Dendritic cell treated with granulocyte-macrophage colony-stimulating factor and Interleukin-4, amounts not matched to agents 40 ng/mL and 50 ng/mL, for 4 days (primary cell): ENCODE measurements around the gene CDC73.
A peak's percentile ranks its signal among the peaks of the same experiment; 100 is the strongest.
"Not testable (repeated sequence)": the region's sequence is repeated elsewhere in the genome, so short reads cannot be mapped to it uniquely, and the experiment has no call there.

Experiments used
- H3K27ac Mint-ChIP-seq: one replicate; pipeline ENCODE4 v1.8.0; 2022; ENCODE audit warnings: mild to moderate bottlenecking, mixed read lengths
- H3K27me3 Mint-ChIP-seq: one replicate; pipeline ENCODE4 v1.8.0; 2022; ENCODE audit warnings: mild to moderate bottlenecking, mixed read lengths
- H3K36me3 Mint-ChIP-seq: one replicate; pipeline ENCODE4 v1.8.0; 2022; ENCODE audit warnings: low read depth, mixed read lengths
- H3K4me1 Mint-ChIP-seq: one replicate; pipeline ENCODE4 v1.8.0; 2022; ENCODE audit warnings: low read depth, mixed read lengths
- H3K4me3 Mint-ChIP-seq: one replicate; pipeline ENCODE4 v1.8.0; 2022; ENCODE audit warnings: mild to moderate bottlenecking, moderate library complexity, mixed read lengths
- H3K9me3 Mint-ChIP-seq: one replicate; pipeline ENCODE4 v1.8.0; 2022; ENCODE audit warnings: mixed read lengths
- intact Hi-C: fragments of 100-400 bp; cut with micrococcal nuclease; formaldehyde crosslinking; loops from one replicate; pipeline ENCODE4 v1.15.0; 2022

Gene CDC73

GRCh38 chr1:193176788-193177187, 55.0 kb downstream of the CDC73 start:
- H3K9me3 Mint-ChIP-seq: no peaks in the 10 kb centered on the region
- H3K4me3 Mint-ChIP-seq: no peak overlapping the region
- no peaks in the 10 kb centered on the region for H3K36me3 Mint-ChIP-seq
- H3K4me1 Mint-ChIP-seq: no peaks in the 10 kb centered on the region
- H3K27ac Mint-ChIP-seq: no peak overlapping the region
- intact Hi-C loops: no loop called here
- no peaks in the 10 kb centered on the region for H3K27me3 Mint-ChIP-seq

GRCh38 chr1:193179094-193179493, 57.3 kb downstream of the CDC73 start:
- no peaks in the 10 kb centered on the region for H3K36me3 Mint-ChIP-seq
- no peaks in the 10 kb centered on the region for H3K27me3 Mint-ChIP-seq
- H3K27ac Mint-ChIP-seq: no peak overlapping the region
- no peaks in the 10 kb centered on the region for H3K9me3 Mint-ChIP-seq
- no peak overlapping the region for H3K4me3 Mint-ChIP-seq
- H3K4me1 Mint-ChIP-seq: peaks cover 5% of the 10 kb centered on the region
- intact Hi-C loops: no loop called here

DNA sequence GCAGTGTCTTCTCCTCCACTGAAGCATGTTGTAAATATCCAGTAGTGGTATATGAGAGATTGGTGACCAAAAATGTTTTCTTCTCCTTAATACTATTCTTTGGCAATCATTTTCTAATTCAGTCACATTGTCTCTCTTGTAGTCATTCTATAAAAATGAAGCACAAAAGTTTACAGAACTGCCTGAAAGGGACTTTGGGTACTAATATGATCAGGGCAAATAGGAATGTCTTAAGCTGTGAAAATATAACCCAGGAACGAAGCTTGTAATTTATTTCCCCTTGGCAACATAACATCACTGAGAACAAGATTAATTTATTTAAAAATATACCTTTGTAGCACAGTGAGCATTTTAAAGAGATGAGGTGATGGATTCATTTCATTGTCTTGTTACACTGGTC, 59.7 kb downstream of the CDC73 start:
- Mint-ChIP-seq H3K27ac (no peak overlapping the region), H3K4me3 (no peak overlapping the region), H3K27me3 (no peaks in the 10 kb centered on the region), H3K4me1 (peaks cover 11% of the 10 kb centered on the region), H3K9me3 (no peaks in the 10 kb centered on the region), H3K36me3 (no peaks in the 10 kb centered on the region)
- intact Hi-C loops: loop anchor here (5.0 to 10.0 kb wide), 2 partner anchors 183 to 1111 kb away; no protein-coding TSS in a partner anchor

DNA sequence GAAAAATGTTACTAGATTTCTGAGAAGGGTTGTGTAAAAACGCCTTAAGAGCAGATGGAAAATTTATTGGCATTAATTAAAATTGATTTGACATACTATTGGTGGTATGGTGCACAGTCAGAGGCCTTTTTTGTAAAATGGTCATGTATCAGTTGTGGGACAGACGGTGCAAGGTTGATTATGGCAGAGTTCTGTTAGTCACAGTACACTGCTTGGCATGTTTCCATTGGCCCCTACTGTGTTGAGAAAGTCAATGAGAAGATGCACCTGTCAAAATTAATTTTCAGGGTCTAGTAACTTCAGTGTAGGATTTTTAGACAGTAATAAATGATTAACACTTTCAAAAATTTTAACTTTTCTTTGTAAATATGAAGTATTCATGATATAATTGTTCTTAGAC, 60.2 kb downstream of the CDC73 start:
- Mint-ChIP-seq H3K4me3 (no peak overlapping the region), H3K9me3 (no peaks in the 10 kb centered on the region), H3K36me3 (no peaks in the 10 kb centered on the region), H3K27ac (no peak overlapping the region), H3K27me3 (no peaks in the 10 kb centered on the region), H3K4me1 (peaks cover 15% of the 10 kb centered on the region)
- intact Hi-C loops: loop anchor here (5.0 to 10.0 kb wide), 2 partner anchors 183 to 1110 kb away; no protein-coding TSS in a partner anchor

DNA sequence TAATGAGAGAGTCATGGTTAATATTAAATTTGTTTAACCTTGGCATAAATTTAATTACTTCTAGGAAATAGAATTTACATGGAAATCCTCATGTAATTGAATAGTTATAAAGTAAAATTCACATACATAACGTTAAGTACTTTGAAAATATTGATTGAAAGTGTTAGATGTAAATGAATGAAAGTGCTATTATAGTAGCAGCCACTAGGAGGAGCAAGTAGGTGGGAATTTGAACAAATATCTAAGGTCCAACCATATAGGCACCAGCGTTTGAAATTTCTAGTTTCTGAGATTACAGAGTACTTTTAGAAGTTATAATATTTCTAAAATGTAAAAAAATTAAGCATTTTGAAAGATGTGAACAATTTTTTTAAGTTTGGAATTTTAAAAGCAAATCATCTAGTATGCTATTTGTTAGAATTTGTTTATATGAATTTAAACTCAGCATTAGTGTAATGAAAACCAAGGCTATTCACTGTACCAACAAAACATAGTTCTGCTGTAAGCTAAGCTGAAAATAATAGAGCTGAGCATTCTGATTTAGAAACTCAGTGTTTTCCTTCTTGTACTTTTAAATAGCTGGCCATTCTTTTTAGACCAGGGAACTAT, 61.3 kb downstream of the CDC73 start:
- Mint-ChIP-seq H3K27ac (no peak overlapping the region), H3K4me3 (no peak overlapping the region), H3K36me3 (no peaks in the 10 kb centered on the region), H3K4me1 (peaks cover 15% of the 10 kb centered on the region), H3K9me3 (no peaks in the 10 kb centered on the region), H3K27me3 (no peaks in the 10 kb centered on the region)
- intact Hi-C loops: loop anchor here (5.0 to 10.0 kb wide), 2 partner anchors 182 to 1109 kb away; no protein-coding TSS in a partner anchor

- H3K4me1 Mint-ChIP-seq: peaks cover 15% of the 10 kb centered on the region
- H3K4me3 Mint-ChIP-seq: no peak overlapping the region
- no peaks in the 10 kb centered on the region for H3K36me3 Mint-ChIP-seq
- intact Hi-C loops: loop anchor here (5.0 to 10.0 kb wide), 2 partner anchors 180 to 1108 kb away; no protein-coding TSS in a partner anchor
- no peaks in the 10 kb centered on the region for H3K27me3 Mint-ChIP-seq
- H3K27ac Mint-ChIP-seq: no peak overlapping the region
- no peaks in the 10 kb centered on the region for H3K9me3 Mint-ChIP-seq
Measured at GRCh38 chr1:193184776-193185175, 62.9 kb downstream of the CDC73 start.

DNA sequence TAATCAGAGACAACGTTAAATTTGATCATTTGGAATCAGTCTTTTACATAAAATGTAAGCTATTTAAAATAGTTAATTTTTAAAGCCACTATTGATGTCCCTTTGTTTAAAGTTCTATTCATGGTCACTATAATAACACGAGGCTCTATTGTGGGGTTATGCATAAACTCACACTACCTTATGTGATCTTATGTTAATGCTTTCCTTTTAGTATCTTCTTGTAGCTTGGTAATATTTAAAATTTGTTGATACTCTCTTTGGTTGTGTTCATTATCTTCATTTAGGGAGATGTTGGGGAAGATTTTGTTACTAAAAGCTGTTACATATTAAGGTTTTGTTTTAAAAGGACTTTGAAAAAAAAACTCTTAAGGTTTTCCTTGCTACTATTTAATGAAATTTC, 63.4 kb downstream of the CDC73 start:
- intact Hi-C loops: loop anchor here (10.0 kb wide), 1 partner anchor 180 kb away; no protein-coding TSS in a partner anchor
- Mint-ChIP-seq H3K4me3 (no peak overlapping the region), H3K36me3 (no peaks in the 10 kb centered on the region), H3K4me1 (peaks cover 15% of the 10 kb centered on the region), H3K27ac (no peak overlapping the region), H3K27me3 (no peaks in the 10 kb centered on the region), H3K9me3 (no peaks in the 10 kb centered on the region)

DNA sequence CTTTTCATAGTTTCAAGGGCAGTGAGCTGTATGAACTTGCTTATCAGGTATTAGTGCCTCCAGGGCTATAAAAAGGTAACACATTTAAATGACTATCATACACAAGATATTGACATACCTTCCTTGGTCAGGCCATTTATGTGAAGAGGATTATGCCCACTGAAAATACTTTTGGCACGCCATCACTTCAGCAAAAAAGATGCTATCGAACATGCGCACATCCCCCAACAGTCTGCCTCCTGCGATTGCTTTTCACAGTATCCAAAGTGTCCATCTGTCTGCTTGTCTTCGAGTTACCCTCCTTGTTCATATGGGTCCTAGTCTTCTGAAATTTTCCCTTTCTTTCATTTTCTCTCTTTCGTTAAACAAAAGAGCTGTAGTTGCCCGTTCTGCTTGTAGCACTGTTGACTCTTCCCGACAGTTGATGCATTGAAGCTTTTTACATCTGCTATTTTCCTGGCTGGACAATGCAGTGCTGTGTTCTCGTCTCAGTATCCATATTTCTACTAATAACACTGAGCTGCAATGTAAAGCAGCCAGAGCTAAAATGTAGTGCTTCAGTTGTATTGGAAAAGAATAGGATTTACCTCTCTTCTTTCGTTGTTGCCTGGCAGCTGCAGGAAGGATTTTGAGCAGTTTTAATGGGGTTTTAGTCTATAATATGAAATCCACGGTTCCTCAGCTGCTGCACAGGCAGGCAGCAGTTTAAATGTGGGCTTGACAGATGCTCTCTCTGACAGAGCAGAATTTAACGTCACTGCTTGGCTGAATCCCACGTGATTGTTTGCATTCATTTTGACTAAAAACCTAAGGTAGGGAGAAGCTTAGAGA, 64.3 kb downstream of the CDC73 start, which contains the start of gene B3GALT2:
B3GALT2 (minus strand) TSS at position 713 of the 831 bp plus-strand sequence. CDS start 5,051 bp downstream, outside the sequence.
- intact Hi-C loops: loop anchor here (10.0 kb wide), 1 partner anchor 179 kb away; no protein-coding TSS in a partner anchor
- H3K36me3 Mint-ChIP-seq: peaks cover 2% of the 10 kb centered on the region
- H3K4me3 Mint-ChIP-seq: no peak within 1 kb of the TSS

DNA sequence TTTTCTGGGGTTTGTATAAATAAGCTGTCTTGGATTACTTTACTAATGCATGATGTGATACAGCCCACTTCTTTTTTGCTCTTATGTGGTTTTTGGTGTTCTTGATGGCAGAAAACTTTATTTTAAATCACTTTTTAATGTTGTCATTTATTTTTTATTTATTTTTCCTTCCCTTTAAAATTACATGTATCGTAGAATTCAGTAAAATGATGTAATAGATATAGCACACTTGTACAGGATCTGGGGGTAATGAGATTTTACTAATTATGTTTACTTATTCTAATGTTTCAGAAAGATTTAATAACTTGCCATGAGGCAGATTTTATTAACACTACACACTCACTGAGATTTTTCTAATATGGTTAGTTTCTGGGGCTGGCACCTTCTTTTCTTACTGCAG, 65.3 kb downstream of the CDC73 start:
- H3K4me3 Mint-ChIP-seq: no peak overlapping the region
- H3K36me3 Mint-ChIP-seq: peaks cover 9% of the 10 kb centered on the region
- H3K4me1 Mint-ChIP-seq: peaks cover 15% of the 10 kb centered on the region
- H3K27ac Mint-ChIP-seq: no peak overlapping the region
- H3K9me3 Mint-ChIP-seq: no peaks in the 10 kb centered on the region
- intact Hi-C loops: loop anchor here (10.0 kb wide), 1 partner anchor 178 kb away; no protein-coding TSS in a partner anchor
- no peaks in the 10 kb centered on the region for H3K27me3 Mint-ChIP-seq

More for the DNA sequence above, 64.3 kb downstream of the CDC73 start, which contains the start of gene B3GALT2:
- Mint-ChIP-seq H3K4me1 (peaks cover 15% of the 10 kb centered on the region), H3K27me3 (no peaks in the 10 kb centered on the region), H3K9me3 (no peaks in the 10 kb centered on the region), H3K27ac (peak within 1 kb of the TSS; percentile 3)

DNA sequence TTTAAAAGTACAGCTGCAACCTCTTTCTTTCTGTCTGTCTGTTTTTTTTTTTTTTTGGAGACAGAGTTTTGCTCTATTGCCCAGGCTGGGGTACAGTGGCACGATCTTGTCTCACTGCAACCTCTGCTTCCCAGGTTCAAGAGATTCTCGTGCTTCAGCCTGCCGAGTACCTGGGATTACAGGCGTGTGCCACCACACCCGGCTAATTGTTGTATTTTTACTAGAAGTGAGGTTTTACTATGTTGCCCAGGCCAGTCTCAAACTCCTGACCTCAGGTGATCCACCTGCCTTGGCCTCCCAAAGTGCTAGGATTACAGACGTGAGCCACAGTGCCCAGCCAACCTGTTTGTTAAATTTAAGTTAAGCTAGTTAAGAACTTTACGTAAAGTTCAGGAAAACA, 67.1 kb downstream of the CDC73 start:
- H3K27me3 Mint-ChIP-seq, H3K4me3 Mint-ChIP-seq, H3K9me3 Mint-ChIP-seq, H3K27ac Mint-ChIP-seq: not testable (repeated sequence)
- Mint-ChIP-seq H3K4me1 (peaks cover 10% of the 10 kb centered on the region), H3K36me3 (peaks cover 17% of the 10 kb centered on the region)
- intact Hi-C loops: loop anchor here (10.0 kb wide), 1 partner anchor 176 kb away; no protein-coding TSS in a partner anchor

- intact Hi-C loops: loop anchor here (10.0 kb wide), 1 partner anchor 175 kb away; no protein-coding TSS in a partner anchor
- H3K36me3 Mint-ChIP-seq: peaks cover 17% of the 10 kb centered on the region
- peaks cover 10% of the 10 kb centered on the region for H3K4me1 Mint-ChIP-seq
- no peak overlapping the region for H3K4me3 Mint-ChIP-seq
- H3K27ac Mint-ChIP-seq: no peak overlapping the region
- no peaks in the 10 kb centered on the region for H3K9me3 Mint-ChIP-seq
- no peaks in the 10 kb centered on the region for H3K27me3 Mint-ChIP-seq
Measured at GRCh38 chr1:193189442-193190095, 67.7 kb downstream of the CDC73 start.

- intact Hi-C loops: no loop called here
- Mint-ChIP-seq H3K27ac (no peak overlapping the region), H3K9me3 (no peaks in the 10 kb centered on the region), H3K36me3 (peaks cover 17% of the 10 kb centered on the region), H3K4me1 (peaks cover 10% of the 10 kb centered on the region), H3K27me3 (no peaks in the 10 kb centered on the region), H3K4me3 (no peak overlapping the region)
Measured at GRCh38 chr1:193190096-193190744, 68.4 kb downstream of the CDC73 start.

- Mint-ChIP-seq H3K36me3 (peaks cover 17% of the 10 kb centered on the region), H3K4me1 (no peaks in the 10 kb centered on the region), H3K27me3 (no peaks in the 10 kb centered on the region), H3K27ac (no peak overlapping the region), H3K4me3 (no peak overlapping the region), H3K9me3 (no peaks in the 10 kb centered on the region)
- intact Hi-C loops: no loop called here
Measured at GRCh38 chr1:193192586-193192985, 70.8 kb downstream of the CDC73 start.
